ENCODE results near the gene ARL6IP5. TPM values are rescaled to one million over a fixed set of nuclear protein-coding genes. Genes with fewer than 3 reads are reported as not detected.

ARL6IP5 gene
- total RNA-seq, 4 donors from 2014 or later: 65.2 to 146 (median 98.2) TPM

DNA sequence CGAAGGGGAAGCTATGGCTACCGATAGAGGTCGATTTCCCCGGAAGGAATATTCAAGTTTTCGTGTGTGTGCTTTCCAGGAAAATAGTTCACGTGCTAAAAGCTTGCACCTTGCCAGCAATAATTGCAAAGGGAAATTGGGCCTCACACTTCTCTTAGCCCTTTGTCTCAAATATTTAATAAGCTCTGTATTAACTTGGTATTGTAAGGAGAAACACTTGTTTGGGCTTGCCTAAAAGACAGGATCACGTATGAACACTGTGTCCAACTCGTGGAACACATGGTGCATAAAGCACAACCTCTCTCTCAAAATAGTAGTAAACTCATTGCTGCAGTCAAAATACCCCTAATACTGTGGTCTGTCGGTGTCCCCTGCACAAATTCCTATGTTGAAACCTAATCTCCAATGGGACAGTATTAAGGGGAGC lies 32.3 kb upstream of the ARL6IP5 start:
- Histone ChIP-seq H3K4me3 (replicated peaks in 1 of 3) (peak overlapping the region; percentile 9 to 83 (median 44)), H3K36me3 (peaks cover 9 to 11% of the 10 kb centered on the region in 2 donors), H3K4me1 (peaks cover 14 to 16% of the 10 kb centered on the region in 2 donors), H3K27ac (peak overlapping the region; percentile 96 to 97 (median 96)), H3K9me3 (no peaks in the 10 kb centered on the region), H3K27me3 (no peaks in the 10 kb centered on the region)
- 9 to 11% methylated on average over 9 of the region's 9 CpGs for WGBS, 2 donors
- intact Hi-C loops (cut with DNase I): no loop called here
- no peak for DNase-seq
- no peak for TF ChIP-seq POLR2A (IDR thresholded peaks at IDR 0.05)
- TF ChIP-seq, protein P1, sequence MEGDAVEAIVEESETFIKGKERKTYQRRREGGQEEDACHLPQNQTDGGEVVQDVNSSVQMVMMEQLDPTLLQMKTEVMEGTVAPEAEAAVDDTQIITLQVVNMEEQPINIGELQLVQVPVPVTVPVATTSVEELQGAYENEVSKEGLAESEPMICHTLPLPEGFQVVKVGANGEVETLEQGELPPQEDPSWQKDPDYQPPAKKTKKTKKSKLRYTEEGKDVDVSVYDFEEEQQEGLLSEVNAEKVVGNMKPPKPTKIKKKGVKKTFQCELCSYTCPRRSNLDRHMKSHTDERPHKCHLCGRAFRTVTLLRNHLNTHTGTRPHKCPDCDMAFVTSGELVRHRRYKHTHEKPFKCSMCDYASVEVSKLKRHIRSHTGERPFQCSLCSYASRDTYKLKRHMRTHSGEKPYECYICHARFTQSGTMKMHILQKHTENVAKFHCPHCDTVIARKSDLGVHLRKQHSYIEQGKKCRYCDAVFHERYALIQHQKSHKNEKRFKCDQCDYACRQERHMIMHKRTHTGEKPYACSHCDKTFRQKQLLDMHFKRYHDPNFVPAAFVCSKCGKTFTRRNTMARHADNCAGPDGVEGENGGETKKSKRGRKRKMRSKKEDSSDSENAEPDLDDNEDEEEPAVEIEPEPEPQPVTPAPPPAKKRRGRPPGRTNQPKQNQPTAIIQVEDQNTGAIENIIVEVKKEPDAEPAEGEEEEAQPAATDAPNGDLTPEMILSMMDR (IDR thresholded peaks at IDR 0.05): no peak

DNA sequence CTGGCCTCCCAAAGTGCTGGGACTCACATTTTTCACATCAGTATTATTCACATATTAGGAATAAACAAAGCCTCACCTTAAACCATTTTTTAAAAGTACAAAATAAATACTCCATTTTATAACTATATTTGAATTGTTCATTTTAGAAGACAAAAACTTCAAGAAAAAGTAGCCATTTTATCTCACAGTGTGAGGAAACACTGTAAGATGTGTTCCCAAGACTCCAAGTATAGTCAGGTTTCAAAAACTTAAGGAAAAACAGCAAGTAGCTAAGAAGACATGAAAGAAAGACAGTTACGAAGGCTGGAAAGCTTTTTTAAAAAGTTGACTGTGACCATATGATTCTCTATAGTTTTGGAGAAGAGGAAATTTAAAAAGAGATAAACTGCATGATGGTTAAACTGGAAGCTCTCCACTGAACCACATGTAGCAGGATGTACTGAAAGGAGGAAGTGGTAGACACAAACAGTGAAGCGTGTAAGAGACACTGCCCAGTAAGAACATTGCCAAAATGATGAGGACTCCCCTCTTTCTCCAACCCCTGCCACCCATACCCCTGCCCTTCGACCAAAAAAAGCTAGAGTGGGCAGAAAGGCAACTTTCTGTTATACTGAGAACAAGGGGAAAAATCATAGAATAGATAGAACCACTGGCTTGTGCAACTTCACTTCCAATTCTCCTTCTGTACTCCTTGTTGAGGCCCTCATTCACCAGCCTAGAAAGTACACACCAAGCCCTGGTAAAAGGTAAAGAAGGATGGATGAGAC lies 26.4 kb upstream of the ARL6IP5 start:
- Histone ChIP-seq H3K4me1 (no peaks in the 10 kb centered on the region), H3K36me3 (peaks cover 16 to 22% of the 10 kb centered on the region in 2 donors), H3K27me3 (no peaks in the 10 kb centered on the region), H3K4me3 (replicated peaks in 1 of 3) (no peak overlapping the region), H3K27ac (no peak overlapping the region), H3K9me3 (no peaks in the 10 kb centered on the region)
- intact Hi-C loops (cut with DNase I): no loop called here
- WGBS, 2 donors: 89 to 90% methylated on average over 3 of the region's 3 CpGs
- DNase-seq: no peak
- TF ChIP-seq, protein P1 (IDR thresholded peaks at IDR 0.05): no peak
- no peak for TF ChIP-seq POLR2A (IDR thresholded peaks at IDR 0.05)

DNA sequence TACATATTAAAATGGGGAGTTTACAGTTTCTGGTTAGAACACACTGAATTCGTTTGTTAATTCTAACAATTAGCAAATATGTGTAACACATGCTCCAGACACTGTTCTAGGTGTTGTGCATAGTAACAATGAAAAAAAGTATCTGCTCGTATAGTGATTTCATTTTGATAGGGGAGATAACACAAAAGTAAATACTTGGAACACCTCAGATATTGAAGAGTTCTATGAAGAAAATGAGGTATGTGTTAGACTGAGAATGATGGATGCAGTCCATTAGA lies 25.9 kb upstream of the ARL6IP5 start:
- Histone ChIP-seq H3K9me3 (no peaks in the 10 kb centered on the region), H3K27me3 (no peaks in the 10 kb centered on the region), H3K36me3 (peaks cover 16 to 22% of the 10 kb centered on the region in 2 donors), H3K4me1 (no peaks in the 10 kb centered on the region), H3K4me3 (replicated peaks in 1 of 3) (no peak overlapping the region), H3K27ac (no peak overlapping the region)
- TF ChIP-seq POLR2A (IDR thresholded peaks at IDR 0.05): no peak
- TF ChIP-seq, protein P1 (IDR thresholded peaks at IDR 0.05): no peak
- no peak for DNase-seq
- intact Hi-C loops (cut with DNase I): no loop called here
- 92 to 96% methylated on average over 2 of the region's 2 CpGs for WGBS, 2 donors

DNA sequence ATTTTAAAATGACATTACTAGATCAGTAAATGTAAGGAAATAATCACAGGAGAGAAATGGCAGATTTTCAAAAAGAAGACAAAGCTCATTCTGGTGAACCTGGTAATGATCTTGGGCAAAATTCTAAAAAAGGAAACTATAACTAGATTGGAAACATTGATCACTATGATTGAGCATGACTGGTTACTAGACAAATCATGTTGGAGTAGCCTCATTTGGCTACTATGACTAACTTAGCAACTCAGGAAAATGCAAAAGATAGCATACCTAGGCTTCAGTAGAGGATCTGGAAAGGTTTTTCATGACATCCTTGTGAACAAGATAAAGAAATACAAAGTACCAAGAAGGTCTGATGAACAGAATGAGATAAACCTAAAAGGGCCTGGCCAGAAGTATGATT lies 25.0 kb upstream of the ARL6IP5 start:
- TF ChIP-seq POLR2A (IDR thresholded peaks at IDR 0.05): no peak
- TF ChIP-seq, protein P1 (IDR thresholded peaks at IDR 0.05): no peak
- Histone ChIP-seq H3K27me3 (no peaks in the 10 kb centered on the region), H3K4me1 (no peaks in the 10 kb centered on the region), H3K4me3 (replicated peaks in 1 of 3) (no peak overlapping the region), H3K9me3 (no peaks in the 10 kb centered on the region), H3K36me3 (peaks cover 16 to 22% of the 10 kb centered on the region in 2 donors), H3K27ac (no peak overlapping the region)
- no peak for DNase-seq
- intact Hi-C loops (cut with DNase I): no loop called here

DNA sequence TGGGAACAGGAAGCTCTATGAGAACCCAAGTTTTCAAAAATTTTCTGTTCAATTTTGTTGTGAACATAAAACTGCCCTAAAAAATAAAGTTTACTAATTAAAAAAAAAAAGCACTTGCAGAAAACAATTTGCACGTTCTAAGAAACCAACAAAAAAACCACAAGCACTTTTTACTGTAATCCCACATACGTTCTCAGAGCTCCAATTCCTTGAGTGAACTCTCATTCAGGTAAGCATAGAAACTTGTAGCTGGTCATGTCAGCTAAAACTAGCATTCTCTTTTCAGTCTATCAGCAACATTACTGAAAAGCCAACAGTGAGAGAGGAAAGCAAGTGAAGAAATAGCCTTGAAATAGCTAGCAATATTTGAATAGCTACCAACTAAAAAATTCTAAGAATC lies 21.1 kb upstream of the ARL6IP5 start:
- TF ChIP-seq, protein P1 (IDR thresholded peaks at IDR 0.05): no peak
- no peak for TF ChIP-seq POLR2A (IDR thresholded peaks at IDR 0.05)
- Histone ChIP-seq H3K9me3 (no peaks in the 10 kb centered on the region), H3K4me1 (no peaks in the 10 kb centered on the region), H3K27me3 (no peaks in the 10 kb centered on the region), H3K36me3 (peaks cover 11 to 12% of the 10 kb centered on the region in 2 donors), H3K4me3 (replicated peaks in 1 of 3) (no peak overlapping the region), H3K27ac (no peak overlapping the region)
- intact Hi-C loops (cut with DNase I): no loop called here
- WGBS, 2 donors: 87 to 92% methylated on average over 2 of the region's 2 CpGs
- DNase-seq: no peak

Measured in thyroid gland (tissue), 4 donors.